ENCODE measurements around the gene UCKL1.

The UCKL1 gene

DNA sequence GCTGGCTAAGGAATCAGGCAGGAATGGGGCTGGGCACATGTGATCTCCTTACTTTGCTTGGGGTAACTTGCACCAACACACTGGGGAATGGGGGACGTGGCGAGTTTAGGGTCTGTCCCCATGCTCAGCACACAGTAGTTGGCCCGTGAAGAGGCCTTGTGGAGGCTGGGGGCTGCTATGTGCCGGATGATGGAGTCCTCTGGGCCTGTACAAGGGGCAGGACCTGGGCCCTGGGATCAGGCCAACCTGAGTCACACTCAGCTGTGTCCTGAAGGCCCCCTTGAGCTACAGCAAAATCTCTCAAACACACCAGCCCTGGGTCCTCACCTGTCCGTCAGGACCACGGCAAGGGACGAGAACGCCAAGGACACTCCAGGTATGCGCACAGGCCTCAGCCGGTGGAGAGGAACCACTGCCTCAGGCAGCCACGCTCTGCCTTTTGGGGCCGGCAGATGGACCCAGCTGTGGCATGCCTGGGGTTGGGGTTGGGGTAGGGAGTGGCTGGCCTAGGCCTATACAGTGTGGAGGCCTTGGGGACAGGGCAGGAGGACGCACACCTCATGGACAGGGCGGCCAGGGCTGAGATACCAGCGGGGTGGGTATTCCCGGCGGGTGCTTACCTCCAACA is 11.1 kb downstream of the UCKL1 start:
- TF ChIP-seq, protein P1, sequence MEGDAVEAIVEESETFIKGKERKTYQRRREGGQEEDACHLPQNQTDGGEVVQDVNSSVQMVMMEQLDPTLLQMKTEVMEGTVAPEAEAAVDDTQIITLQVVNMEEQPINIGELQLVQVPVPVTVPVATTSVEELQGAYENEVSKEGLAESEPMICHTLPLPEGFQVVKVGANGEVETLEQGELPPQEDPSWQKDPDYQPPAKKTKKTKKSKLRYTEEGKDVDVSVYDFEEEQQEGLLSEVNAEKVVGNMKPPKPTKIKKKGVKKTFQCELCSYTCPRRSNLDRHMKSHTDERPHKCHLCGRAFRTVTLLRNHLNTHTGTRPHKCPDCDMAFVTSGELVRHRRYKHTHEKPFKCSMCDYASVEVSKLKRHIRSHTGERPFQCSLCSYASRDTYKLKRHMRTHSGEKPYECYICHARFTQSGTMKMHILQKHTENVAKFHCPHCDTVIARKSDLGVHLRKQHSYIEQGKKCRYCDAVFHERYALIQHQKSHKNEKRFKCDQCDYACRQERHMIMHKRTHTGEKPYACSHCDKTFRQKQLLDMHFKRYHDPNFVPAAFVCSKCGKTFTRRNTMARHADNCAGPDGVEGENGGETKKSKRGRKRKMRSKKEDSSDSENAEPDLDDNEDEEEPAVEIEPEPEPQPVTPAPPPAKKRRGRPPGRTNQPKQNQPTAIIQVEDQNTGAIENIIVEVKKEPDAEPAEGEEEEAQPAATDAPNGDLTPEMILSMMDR (conservative IDR thresholded peaks at IDR 0.05; ENCODE audit: low read length) = no peak
- H3K4me3 ChIP-seq (ENCODE audit: low read length) = no peak overlapping the region
- no peak for DNase-seq (ENCODE audit: low read depth)

DNA sequence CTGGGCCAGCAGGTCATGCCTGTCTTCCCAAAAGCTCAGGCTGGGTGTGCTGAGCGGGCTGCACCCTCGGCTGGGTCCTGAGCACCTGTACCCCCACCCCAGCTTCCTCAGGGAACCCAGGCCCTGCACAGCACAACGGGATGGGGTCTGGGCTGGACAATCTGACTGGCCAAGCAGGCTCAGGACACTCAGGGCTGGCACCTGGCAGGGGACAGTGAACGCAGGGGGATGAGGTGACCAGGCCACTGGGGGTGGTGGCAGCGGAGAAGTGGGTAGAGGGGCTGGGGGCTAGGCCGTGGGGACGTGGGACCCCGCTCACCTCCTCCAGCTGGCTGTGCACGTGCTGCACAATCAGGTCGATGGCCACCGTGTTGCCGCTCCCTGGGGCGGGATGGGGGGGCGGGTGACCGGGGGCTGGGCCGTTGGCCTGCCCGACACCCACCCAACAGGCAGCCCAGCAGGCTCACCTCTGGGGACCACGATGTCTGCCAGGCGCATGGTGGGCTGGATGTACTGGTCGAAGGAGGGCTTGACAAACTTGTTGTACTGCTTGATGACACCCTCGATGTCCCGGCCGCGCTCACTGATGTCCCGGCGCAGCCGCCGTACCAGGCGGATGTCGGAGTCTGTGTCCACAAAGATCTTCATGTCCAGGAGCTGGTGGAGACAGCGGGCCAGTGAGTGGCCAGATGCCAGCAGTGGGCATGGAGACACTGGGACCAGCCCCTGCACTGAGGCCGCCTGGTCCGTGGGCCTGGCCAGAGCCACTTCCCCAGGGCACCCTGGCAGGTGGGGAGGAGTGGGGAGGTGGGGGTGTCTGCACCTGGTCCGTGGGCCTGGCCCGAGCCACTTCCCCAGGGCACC is 11.9 kb downstream of the UCKL1 start:
- no peak for DNase-seq (ENCODE audit: low read depth)
- H3K4me3 ChIP-seq (ENCODE audit: low read length) = no peak overlapping the region
- TF ChIP-seq, protein P1 (conservative IDR thresholded peaks at IDR 0.05; ENCODE audit: low read length) = no peak

DNA sequence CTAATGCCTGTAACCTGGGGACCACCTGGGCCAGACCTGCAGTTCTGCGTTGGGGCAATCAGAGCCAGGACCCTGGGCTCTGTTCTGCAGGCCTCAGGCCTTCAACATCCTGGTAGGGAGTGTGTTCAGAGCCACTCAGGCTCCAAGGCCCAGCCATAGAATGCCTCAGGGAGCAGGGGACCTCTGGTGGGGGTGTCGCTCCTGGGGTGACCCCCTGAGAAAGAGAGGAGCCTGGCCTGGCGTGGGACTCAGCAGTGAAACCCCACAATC is 12.5 kb downstream of the UCKL1 start:
- TF ChIP-seq, protein P1 (conservative IDR thresholded peaks at IDR 0.05; ENCODE audit: low read length) = no peak
- no peak for DNase-seq (ENCODE audit: low read depth)
- H3K4me3 ChIP-seq (ENCODE audit: low read length) = no peak overlapping the region

DNA sequence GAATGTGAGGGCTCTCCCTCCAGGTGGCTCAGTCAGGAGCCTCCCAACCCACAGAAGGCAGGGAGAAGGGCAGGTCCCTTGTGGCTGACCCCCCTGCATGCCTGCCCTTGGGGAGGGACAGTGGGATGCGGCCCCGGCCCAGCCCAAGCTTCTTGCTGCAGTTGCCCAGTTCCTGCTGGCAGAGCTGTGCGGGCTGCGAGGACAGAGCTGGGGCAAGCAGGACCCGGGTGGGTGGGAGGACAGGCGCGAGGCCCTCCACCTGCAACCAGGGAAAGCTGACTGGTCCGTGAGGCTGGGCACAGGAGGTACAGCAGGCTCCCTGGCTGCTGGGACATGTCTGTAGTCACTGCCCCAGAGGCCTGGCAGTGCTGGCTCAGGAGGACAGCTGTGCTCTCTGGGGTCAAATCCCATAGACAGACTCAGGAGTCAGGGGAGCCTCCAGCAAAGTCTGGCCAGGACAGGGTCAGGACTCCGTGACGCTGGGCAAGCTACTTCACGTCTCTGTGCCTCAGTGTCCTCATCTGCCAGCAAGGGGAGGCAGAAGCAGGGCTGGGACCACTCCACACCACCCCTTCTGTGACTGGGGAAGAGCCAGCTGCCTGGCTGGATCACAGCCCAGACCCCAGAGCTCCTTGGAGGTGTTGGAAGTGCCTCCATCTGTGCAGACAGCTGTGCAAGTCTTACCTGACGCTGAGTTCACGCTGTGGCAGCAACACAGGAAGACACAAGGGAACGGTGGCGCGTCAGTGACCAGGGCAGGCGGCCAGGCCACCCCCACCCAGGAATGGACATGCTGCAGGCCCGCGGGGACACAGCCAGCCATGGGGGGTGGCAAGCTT is 13.0 kb downstream of the UCKL1 start:
- no peak overlapping the region for H3K4me3 ChIP-seq (ENCODE audit: low read length)
- TF ChIP-seq, protein P1 (conservative IDR thresholded peaks at IDR 0.05; ENCODE audit: low read length) = no peak
- no peak for DNase-seq (ENCODE audit: low read depth)

DNA sequence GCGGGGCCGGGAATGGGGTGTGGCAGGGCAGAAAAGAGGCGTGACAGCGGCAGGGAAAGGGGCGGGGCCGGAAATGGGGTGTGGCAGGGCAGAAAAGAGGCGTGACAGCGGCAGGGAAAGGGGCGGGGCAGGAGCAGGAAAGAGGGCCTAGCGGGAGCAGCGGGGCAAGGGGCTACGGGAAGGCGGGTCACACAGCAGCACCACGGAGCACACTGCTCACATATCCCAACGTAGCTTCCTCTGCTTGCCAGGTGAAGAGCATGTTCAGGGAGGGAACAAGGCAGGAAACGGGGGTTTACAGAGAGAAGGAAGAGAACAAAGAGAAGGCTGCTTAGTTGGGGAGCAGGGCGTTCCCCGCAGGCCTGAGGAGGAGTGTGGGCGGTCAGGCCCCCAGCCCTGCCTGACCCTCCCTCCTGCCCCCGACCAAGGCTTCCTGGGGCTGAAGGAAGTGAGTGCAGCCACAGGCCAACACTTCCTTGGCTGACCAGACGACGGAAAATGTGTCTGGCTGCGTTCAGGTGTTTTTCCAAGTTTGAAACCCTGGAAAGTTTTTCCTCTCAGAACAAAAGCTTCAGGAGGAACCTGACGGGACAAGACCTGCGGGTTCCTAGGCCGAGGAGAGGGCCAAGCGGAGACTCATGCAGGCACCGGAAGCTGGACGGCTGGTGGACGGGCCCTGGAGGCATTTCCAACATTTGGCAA is 13.8 kb downstream of the UCKL1 start:
- no peak for DNase-seq (ENCODE audit: low read depth)
- H3K4me3 ChIP-seq (ENCODE audit: low read length) = no peak overlapping the region
- TF ChIP-seq, protein P1 (conservative IDR thresholded peaks at IDR 0.05; ENCODE audit: low read length) = no peak

DNA sequence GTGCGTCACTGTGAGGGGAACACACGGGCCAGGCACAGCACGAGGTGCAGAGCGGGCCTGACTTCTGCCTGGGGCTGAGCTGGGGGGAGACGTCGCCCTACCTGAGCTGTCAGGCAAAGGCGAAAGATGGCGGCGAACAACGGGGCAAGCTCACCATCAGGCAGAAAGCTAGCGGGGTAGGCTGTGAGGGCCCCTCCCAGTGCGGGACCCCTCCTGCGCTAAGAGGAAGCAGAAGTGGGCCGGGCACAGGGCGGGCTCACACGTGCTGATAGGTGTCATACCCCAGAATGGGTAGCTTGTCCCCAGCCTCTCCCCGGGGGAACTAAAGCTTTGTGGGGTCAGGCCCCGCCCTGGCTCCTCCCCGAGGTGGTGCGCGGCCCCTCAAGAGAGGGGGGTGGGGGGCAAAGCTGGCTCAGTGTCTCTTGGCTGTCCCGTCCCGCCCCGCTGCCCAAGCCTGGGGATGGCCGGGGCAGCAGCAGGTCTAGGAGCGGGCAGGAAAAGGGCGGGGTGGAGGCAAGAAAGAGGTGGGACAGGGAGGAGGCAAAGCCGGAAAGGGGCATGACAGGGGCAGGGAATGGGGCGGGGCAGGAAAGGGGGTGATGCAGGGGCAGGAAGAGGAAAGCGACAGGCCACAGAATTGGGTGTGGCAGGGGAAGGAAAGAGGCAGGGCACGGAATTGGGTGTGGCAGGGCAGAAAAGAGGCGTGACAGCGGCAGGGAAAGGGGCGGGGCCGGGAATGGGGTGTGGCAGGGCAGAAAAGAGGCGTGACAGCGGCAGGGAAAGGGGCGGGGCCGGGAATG is 14.7 kb downstream of the UCKL1 start:
- H3K4me3 ChIP-seq (ENCODE audit: low read length) = no peak overlapping the region
- TF ChIP-seq, protein P1 (conservative IDR thresholded peaks at IDR 0.05; ENCODE audit: low read length) = no peak
- no peak for DNase-seq (ENCODE audit: low read depth)

All from AG10803 (cell line).